NCI-H128 (cell line): ENCODE measurements around the gene NME3.

ENCODE experiments used
- DNase-seq: peaks from one replicate; lab custom pipeline; 2025; ENCODE audit not compliant: unreplicated experiment; lab: John Stamatoyannopoulos, UW

Gene NME3

GRCh38 chr16:1781758-1782407 lies 10.5 kb upstream of the NME3 start:
- no peak for DNase-seq

GRCh38 chr16:1781254-1781653 lies 9.9 kb upstream of the NME3 start:
- DNase-seq: no peak

GRCh38 chr16:1780677-1781072 lies 9.3 kb upstream of the NME3 start:
- no peak for DNase-seq

- no peak for DNase-seq
Observed at GRCh38 chr16:1779741-1780676, 8.7 kb upstream of the NME3 start.

GRCh38 chr16:1779234-1779701 lies 7.9 kb upstream of the NME3 start:
- no peak for DNase-seq

- no peak for DNase-seq
Observed at GRCh38 chr16:1778200-1779179, 7.1 kb upstream of the NME3 start.

GRCh38 chr16:1777375-1778199 lies 6.2 kb upstream of the NME3 start:
- no peak for DNase-seq

- DNase-seq: no peak
Observed at GRCh38 chr16:1776991-1777374, 5.6 kb upstream of the NME3 start.

GRCh38 chr16:1776672-1776955 lies 5.3 kb upstream of the NME3 start:
- no peak for DNase-seq

- no peak for DNase-seq
Observed at GRCh38 chr16:1775846-1776671, 4.7 kb upstream of the NME3 start.

GRCh38 chr16:1775006-1775845 lies 3.9 kb upstream of the NME3 start:
- no peak for DNase-seq

- DNase-seq: no peak
Observed at GRCh38 chr16:1774448-1774780, 3.1 kb upstream of the NME3 start.

- DNase-seq: no peak
Observed at GRCh38 chr16:1773703-1774447, 2.5 kb upstream of the NME3 start.

- peak; percentile 57 for DNase-seq
Observed at GRCh38 chr16:1772908-1773702, 1.8 kb upstream of the NME3 start, which contains the start of gene MRPS34. Gene MRPS34, minus strand, starts transcription at chr16:1773134. Its CDS starts 15 bp downstream, at chr16:1773119.

GRCh38 chr16:1772362-1772907 lies 1.1 kb upstream of the NME3 start, which contains the start of gene EME2:
Gene EME2, plus strand, starts transcription at chr16:1772810. Its CDS starts 418 bp downstream, at chr16:1773228.
- DNase-seq: no peak

- DNase-seq: no peak
Observed at GRCh38 chr16:1771864-1772361, 570 bp upstream of the NME3 start.
